ENCODE results near the gene DAB2IP. TPM values are rescaled to one million over a fixed set of nuclear protein-coding genes. Genes with fewer than 3 reads are reported as not detected.

Gene DAB2IP
- 39.9 TPM for total RNA-seq

DNA sequence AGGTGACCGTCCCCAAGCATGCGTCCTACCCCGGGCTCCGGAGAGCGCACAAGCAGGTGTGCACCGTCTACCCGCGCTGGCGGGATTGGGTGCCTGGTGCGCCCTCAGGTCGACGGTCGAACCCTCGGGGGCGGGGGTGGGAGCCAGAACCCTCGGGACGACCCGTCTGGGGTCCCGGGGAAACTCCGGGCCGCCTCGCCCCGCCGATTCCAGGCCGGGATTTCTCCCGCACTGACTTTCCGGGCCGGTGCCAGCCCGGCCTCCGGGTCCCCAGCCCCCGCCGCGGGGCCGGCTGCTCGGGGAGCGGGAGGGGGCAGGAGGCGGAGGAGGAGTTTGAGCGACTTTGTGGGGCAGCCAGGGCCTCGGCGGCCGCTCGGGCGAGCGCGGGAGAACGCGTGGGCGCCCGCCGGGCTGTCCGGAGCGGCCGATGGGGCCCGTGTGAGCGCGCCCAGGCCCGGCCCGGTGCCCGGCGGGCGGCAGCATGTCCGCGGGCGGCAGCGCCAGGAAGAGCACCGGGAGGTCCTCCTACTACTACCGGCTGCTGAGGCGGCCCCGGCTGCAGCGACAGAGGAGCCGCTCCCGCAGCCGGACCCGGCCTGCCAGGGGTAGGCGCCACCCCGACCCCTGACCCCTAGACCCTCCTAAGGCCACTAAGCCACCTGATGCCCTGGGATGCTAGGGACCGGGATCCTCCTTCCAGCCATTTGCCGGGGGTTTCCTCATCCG, at the start of gene DAB2IP:
Gene DAB2IP (plus strand): TSS at position 340 of the 726 bp plus-strand sequence. CDS start 142 bp downstream, at position 482.

Other genes with a start within 250 kb of the DAB2IP start
- 4.6 TPM for gene GGTA1, start 151.8 kb upstream of the DAB2IP start, total RNA-seq